HG03139 (cell line): ENCODE data around the gene VWA1.
"Not testable (repeated sequence)": the region's sequence is repeated elsewhere in the genome, so short reads cannot be mapped to it uniquely, and the experiment has no call there.

Experiments used
- ATAC-seq: cut with Tn5 transposase; IDR thresholded peaks from one replicate; pipeline ENCODE4 v1.9.1; 2021; ENCODE audit not compliant: unreplicated experiment

The VWA1 gene

DNA sequence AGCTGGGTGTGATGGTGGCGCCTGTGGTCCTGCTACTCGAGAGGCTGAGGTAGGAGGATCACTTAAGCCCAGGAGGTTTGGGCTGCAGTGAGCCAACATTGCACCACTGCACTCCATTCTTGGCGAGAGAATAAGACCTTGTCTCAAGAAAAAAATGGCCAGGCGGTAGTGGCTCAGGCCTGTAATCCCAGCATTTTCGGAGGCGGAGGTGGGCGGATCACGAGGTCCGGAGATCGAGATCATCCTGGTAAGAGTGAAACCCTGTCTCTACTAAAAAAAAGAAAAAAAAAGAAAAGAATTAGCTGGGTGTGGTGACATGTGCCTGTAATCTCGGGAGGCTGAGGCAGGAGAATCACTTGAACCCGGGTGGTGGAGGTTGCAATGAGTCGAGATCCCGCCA lies 47.4 kb downstream of the VWA1 start:
- ATAC-seq: no peak

DNA sequence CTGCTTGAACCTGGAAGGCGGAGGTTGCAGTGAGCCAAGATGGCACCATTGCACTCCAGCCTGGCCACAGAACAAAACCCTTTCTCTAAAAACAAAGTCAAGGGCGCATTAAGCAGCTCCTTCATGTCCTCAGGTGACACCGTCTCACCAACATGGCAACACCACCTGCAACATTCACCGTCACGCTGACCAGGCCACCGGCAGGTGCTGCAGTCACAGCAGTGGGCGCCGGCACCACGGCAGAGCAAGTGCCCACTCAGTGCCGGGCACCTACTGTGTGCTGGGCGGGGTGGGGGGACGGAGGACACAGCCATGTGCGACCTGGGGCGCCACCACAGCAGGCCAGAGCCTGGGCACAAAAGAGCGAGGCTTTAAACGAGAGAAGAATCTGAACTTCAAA lies 48.2 kb downstream of the VWA1 start:
- no peak for ATAC-seq

DNA sequence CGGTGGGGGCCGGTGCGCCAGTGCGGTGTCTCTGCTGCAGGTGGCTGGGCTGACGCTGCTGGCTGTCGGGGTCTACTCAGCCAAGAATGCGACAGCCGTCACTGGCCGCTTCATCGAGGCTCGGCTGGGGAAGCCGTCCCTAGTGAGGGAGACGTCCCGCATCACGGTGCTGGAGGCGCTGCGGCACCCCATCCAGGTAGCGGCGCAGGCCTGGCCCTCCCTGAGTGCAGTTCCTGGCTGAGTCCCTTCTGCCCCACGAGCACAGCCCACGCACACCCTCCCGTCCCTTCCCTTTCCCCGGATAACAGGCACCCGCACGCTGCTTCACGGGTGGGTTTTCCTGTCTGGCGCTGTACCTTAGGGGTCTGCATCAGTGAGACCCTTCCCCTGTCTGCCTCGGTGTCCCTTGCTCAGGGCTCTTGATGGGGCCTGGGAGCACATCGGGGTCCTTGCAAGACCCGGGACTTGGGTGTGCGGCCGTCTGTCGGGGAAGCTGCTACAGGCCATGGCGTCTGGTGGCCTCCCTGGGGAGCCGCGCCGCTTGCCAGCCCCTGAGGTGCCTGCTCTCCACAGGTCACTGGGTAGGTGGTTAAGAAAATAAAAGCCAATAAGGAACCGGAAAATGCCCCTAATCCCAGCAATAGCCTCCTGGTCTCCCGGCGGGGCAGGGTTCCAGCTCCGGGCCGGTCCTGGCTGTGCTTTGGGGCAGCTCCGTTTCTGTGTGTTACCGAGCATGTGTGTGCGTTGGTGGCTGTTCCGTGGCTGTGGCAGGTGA lies 49.7 kb downstream of the VWA1 start:
- ATAC-seq: not testable (repeated sequence)

DNA sequence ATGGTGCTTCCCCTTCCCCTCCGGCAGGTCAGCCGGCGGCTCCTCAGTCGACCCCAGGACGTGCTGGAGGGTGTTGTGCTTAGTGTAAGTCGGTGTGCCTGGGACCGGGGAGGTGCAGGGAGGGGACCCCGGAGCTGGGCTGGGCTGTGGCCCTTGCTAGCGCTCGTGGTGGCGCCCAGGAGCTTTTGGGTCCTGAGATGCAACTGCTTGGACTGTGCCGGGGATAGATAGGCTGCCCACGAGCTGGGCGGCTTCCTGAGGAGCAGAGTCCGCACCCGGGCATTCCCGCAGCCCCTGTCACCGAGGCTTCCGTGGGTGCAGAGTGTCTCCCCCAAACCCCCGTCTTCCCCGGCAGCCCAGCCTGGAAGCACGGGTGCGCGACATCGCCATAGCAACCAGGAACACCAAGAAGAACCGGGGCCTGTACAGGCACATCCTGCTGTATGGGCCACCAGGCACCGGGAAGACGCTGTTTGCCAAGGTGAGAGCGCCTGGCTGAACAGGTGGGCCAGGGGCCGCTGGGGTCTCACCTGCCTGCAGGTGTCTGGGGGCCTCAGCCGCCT lies 50.3 kb downstream of the VWA1 start:
- not testable (repeated sequence) for ATAC-seq

DNA sequence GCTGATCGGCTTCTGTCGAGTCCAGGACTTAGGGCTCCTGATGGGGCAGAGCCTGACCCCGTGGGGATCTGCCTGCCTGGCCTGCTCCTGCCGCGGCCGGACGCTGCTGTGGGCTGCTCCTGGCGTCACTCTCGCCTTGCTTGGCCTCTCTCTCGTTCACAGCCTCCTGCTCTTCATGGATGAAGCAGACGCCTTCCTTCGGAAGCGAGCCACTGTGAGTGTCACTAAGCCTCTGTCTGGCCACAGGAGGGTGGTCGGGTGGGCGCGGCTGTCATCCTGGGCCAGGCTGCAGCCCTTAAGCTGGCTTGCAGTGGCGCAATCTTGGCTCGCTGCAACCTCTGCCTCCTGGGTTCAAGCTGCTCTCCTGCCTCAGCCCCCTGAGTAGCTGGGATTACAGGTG lies 52.2 kb downstream of the VWA1 start:
- no peak for ATAC-seq

DNA sequence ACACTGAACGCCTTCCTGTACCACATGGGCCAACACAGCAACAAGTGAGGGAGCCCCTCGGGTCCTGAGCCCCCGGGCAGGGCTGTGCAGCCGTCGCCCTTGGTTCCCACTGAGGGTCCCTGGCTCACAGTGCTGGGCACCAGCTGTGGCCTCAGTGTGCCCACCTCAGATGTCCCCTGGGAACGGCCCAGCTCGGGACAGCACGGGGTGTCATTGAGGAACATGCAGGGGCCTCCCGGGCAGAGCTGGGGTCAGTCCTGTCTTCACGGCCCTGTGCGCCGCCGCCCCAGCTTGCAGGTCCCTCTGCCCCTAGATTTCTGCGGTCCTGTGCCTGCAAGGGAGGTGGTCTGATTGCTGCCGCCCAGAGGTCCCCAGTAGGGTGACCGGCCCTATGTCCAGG lies 53.7 kb downstream of the VWA1 start:
- ATAC-seq: no peak

DNA sequence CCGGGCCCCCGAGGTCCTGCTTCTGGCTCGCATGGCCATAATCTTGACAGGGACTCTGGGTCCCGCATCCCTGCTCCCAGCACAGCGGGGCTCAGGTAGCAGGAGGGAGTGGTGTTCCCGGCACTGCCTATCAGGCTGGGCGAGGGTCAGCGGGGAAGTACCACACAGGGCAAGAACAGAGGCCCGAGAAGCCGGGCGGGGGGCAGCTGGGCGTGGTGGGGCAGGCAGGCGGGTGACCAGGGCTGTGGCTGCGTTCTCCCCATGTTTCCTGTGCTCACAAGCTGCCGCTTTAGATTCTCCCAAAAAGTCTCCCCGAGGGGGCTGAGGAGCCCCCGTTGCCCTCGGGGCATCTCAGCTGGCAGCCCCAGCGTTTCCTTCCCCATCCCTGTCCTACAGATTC lies 54.4 kb downstream of the VWA1 start:
- ATAC-seq: no peak

DNA sequence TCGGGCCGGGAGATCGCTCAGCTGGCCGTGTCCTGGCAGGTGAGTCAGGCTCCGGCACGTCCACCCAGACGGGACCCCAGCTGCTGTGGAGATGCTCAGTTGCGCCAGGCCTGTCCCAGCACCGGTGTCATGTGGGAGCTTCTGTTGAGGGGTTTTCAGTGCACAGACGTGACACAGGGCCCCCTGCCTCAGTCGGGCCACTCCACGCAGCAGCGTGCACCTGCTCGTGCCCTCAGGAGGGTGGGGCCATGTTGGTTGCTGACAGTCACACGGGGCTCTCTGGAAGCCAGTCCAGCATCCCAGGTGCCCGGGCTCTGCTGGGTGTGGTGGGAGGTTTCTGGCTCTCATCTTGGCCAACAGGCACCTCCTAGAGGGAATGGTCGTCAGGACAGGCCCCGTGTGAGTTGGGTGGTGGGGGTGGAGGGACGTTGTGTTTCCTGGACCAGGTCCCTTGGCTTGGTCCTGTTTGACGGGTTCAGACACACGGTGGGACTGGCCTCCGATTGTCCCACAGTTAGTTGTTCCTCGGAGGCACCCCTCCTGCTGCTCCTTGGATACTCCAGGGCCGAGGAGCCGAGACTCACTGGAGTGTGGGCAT lies 55.2 kb downstream of the VWA1 start:
- no peak for ATAC-seq

DNA sequence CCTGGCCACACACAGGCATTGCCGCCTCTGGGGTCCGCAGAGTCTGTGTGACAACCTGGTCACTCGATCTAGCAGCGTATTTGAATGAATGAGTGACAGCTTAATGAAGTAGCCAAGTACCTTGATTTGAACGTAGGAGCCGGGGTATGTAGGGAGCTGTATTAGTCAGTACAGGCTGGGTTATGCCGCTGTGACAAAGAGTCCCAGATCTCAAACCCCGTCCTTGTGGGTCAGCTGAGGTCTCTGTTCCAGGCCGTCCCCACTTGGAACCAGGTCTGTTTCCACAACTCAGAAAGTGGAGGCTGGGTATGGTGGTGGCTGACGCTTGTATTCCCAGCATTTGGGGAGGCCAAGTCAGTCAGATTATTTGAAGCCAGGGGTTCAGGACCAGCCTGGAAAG lies 56.1 kb downstream of the VWA1 start:
- ATAC-seq: no peak
